Omental fat pad (tissue), 4 donors: ENCODE measurements around the gene ARHGAP5. TPM values are rescaled to one million over a fixed set of nuclear protein-coding genes. Genes with fewer than 3 reads are reported as not detected.

Experiments used
- ATAC-seq: fragments of 150-250 bp; one replicate; pipeline ENCODE4 v1.9.1; 2016; ENCODE audit warnings: mild to moderate bottlenecking, moderate library complexity; ENCODE audit not compliant: low FRiP score
- DNase-seq: peaks from one replicate; pipeline ENCODE4 v3.0.0-alpha.2; 2019; ENCODE audit warnings: low spot score
- total RNA-seq, 4 donors: library from RNA; depleted of rRNA; stranded (reverse); fragments of >200 nt; gene quantifications; one replicate each; pipeline ENCODE4 v1.1.0, GENCODE V29; 2016
- TF ChIP-seq, protein P1 (sequence below), 3 donors: fragments of 450-650 bp; IDR thresholded peaks; one replicate each; pipeline ENCODE4 v1.5.1; 2016 to 2017; ENCODE audit warnings: antibody characterized with exemption in 3 of 3, mild to moderate bottlenecking in 3 of 3, moderate library complexity in 2 of 3

ARHGAP5 gene
- total RNA-seq, 4 donors from 2014 or later: 116 to 125 (median 121) TPM

- TF ChIP-seq, protein P1, sequence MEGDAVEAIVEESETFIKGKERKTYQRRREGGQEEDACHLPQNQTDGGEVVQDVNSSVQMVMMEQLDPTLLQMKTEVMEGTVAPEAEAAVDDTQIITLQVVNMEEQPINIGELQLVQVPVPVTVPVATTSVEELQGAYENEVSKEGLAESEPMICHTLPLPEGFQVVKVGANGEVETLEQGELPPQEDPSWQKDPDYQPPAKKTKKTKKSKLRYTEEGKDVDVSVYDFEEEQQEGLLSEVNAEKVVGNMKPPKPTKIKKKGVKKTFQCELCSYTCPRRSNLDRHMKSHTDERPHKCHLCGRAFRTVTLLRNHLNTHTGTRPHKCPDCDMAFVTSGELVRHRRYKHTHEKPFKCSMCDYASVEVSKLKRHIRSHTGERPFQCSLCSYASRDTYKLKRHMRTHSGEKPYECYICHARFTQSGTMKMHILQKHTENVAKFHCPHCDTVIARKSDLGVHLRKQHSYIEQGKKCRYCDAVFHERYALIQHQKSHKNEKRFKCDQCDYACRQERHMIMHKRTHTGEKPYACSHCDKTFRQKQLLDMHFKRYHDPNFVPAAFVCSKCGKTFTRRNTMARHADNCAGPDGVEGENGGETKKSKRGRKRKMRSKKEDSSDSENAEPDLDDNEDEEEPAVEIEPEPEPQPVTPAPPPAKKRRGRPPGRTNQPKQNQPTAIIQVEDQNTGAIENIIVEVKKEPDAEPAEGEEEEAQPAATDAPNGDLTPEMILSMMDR (IDR thresholded peaks at IDR 0.05): no peak
- DNase-seq (no peak), ATAC-seq (no peak)
These were observed 4.8 kb downstream of the ARHGAP5 start for GRCh38 chr14:32081901-32082300.

- no peak for ATAC-seq
- DNase-seq: no peak
- TF ChIP-seq, protein P1 (IDR thresholded peaks at IDR 0.05): no peak
These were observed 6.2 kb downstream of the ARHGAP5 start for GRCh38 chr14:32083315-32083624.

DNA sequence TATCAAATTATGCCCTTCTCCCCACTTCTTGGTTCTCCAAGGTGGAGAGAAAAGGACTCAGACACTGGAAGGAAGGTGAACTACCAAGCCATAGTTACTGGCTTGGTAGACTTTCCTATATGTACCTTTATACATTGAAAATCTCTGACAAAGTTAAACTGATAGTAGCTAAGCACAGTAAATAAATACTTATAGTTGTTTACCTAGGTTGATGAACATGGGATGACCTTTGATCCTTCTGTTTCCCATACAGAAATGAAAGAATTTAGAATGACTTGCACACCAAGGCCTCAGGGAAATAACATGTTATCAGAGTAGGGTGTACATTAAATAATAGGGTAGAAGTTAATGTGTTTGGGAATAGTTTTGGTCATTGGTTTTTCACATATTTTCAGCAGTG lies 6.7 kb downstream of the ARHGAP5 start:
- ATAC-seq (no peak), DNase-seq (no peak)
- TF ChIP-seq, protein P1 (IDR thresholded peaks at IDR 0.05): no peak

DNA sequence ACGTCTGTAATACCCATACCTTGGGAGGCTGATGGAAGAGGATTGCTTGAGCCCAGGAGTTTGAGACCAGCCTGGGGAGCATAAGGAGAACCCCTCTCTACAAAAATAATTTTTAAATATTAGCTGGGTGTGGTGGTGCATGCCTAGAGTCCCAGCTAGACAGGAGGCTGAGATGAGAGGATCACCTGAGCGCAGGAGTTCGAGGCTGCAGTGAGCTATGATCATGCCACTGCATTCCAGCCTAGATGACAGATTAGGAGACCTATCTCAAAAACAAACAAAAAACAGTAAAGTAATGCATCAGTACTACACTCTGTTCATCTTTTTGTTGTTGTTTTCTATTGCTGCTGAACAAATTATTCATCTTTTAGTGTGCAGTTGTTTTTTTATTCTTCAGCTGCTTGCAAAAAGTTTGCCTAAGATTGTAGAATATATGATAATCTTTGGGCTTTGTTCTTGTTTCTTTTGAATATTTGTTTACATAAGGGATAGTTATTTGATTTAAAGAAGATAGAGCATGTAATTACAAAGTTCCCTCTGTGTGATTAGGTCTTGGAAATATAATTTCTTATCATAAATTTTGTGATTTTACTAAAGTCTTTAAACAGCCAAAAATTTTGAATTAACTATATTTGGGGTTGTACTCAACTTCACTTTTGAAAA lies 8.2 kb downstream of the ARHGAP5 start:
- TF ChIP-seq, protein P1 (IDR thresholded peaks at IDR 0.05): no peak
- ATAC-seq: no peak
- DNase-seq: no peak

DNA sequence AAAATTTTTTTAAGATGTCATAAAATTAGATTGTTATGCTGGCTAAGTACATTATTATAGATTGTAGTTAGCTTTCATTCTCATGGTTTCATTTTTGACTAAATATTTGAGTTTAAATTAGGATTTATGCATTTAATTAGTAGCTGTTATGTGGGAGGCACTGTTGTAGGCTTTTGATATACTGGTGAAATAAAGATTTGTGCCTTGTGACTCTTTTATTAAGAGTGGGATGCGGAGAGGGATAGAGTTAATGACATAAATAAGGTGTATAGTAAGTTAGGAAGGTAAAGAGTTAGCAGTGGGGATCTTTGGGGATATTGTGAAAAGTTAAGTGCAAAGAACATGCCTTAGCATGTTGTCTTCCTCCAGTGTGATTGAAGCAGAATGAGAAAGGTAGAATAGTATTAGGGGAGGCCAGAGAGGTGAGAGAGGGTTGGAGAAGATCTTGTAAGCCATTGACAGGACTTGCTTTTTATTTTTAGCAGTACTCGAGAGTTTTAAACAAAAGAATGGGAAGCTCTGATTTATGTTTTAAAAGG lies 8.8 kb downstream of the ARHGAP5 start:
- TF ChIP-seq, protein P1 (IDR thresholded peaks at IDR 0.05): no peak
- ATAC-seq (no peak), DNase-seq (no peak)

DNA sequence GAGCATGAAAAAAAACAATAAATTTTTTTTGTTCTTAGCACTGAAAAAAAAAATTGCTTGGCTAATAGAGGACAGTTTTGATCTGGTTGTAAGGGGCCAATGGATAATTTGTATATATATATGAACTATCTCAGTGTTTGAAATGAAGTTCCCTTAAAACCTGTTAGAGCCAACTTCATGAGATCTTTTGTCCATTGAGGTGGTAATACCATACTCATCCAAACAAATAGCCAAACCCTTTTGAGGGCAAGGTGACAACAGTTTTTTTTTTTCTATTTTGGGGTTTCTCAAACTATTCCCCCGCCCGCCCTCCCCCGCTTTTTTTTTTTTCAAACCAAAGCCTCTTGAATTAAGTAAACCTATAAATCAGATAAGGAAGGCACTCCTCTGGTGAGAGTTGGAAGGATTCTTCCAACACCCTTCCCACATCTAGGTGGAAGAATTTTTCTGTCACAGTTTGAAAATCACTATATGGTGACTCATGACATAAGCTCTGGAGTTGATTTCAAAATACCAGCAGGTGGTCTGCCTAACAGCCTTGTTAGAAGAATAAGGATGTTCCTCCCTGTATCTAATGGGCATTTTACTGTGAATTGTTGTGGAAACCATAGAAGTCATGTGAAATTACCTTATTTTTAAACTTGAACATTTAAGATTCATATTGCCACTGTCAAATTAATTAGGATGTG lies 10.2 kb downstream of the ARHGAP5 start:
- peak; percentile 37 for ATAC-seq
- TF ChIP-seq, protein P1 (IDR thresholded peaks at IDR 0.05): no peak

DNA sequence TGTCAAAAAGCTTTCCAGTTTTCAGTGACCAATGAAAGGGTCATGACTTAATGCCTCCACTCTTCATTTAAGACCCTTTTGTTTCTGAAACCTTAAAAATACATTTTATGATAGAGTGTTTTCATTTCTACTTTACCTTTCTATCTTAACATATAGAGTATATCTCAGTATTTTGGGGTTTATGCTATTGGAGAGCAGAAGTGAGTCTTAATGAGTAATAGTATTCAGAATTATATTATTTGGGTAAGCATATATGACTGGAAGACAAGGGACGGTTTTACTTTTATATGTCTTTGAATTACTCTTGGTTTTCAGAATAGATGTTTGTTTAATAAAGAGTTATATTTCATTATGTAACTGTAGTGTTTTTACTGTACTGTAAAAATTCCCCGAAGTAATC lies 10.8 kb downstream of the ARHGAP5 start:
- TF ChIP-seq, protein P1 (IDR thresholded peaks at IDR 0.05): no peak
- ATAC-seq: no peak
- no peak for DNase-seq

More for the DNA sequence above, 10.2 kb downstream of the ARHGAP5 start:
- DNase-seq: no peak
